ENCODE results near the gene KLF11. TPM values are rescaled to one million over a fixed set of nuclear protein-coding genes. Genes with fewer than 3 reads are reported as not detected.

The KLF11 gene
- total and polyA plus RNA-seq, 2 donors (not counting 3 experiments of a cell fraction or from before 2014, with no cell fraction given) = 10.5 to 11.3 TPM

GRCh38 chr2:10075101-10075500 lies 31.8 kb downstream of the KLF11 start:
- no peak overlapping the region for H3K4me3 ChIP-seq (replicated peaks in 1 of 3; ENCODE audit: insufficient read depth in 1 of 3, low read depth in 1 of 3, low read length in 3 of 3)
- no peak overlapping the region for H3K9ac ChIP-seq (replicated peaks; ENCODE audit: extremely low read depth, insufficient read depth, low read length)
- POLR2A ChIA-PET = interaction anchor here (0.7 kb wide), 1 partner anchor 50 kb away, joined by 3 read pairs; no protein-coding TSS in a partner anchor
- no peaks in the 10 kb centered on the region for H3K36me3 ChIP-seq (ENCODE audit: control insufficient read depth in 2 of 2, extremely low read depth in 1 of 2, insufficient read depth in 2 of 2, low read length in 2 of 2)
- dilution Hi-C loops (cut with MboI; ENCODE audit: extremely low pct_ligation_motif_present, low sequenced_read_pairs) = no loop called here
- no peaks in the 10 kb centered on the region for H3K9me3 ChIP-seq (replicated peaks; ENCODE audit: control insufficient read depth, insufficient read depth, low read length)
- H3K27ac ChIP-seq (ENCODE audit: insufficient read depth, low read depth, low read length) = no peak overlapping the region
- CTCF ChIA-PET = interaction anchor here (1.0 to 11.8 kb wide), 4 partner anchors 15 to 585 kb away, joined by 5 to 565 read pairs (median 246); no protein-coding TSS in a partner anchor
- DNase-seq (ENCODE audit: low read depth, low spot score) (no peak), FAIRE-seq (no peak)
- H3K4me2 ChIP-seq (ENCODE audit: insufficient read depth, low read length) = no peak overlapping the region
- BruUV-seq (replicated peaks) = no TSS peak
- no peaks in the 10 kb centered on the region for H3K9me1 ChIP-seq (replicated peaks; ENCODE audit: control insufficient read depth, extremely low read depth, insufficient read depth, low read length)
- H3K79me2 ChIP-seq (ENCODE audit: control insufficient read depth, insufficient read depth, low read length) = no peaks in the 10 kb centered on the region
- H3K4me1 ChIP-seq (ENCODE audit: control insufficient read depth, extremely low read depth, insufficient read depth, low read length) = no peaks in the 10 kb centered on the region
- H4K20me1 ChIP-seq (replicated peaks; ENCODE audit: control insufficient read depth, extremely low read depth, insufficient read depth, low read length) = no peaks in the 10 kb centered on the region
- peaks cover 29 to 30% of the 10 kb centered on the region in 2 experiments for H3K27me3 ChIP-seq (ENCODE audit: control insufficient read depth in 2 of 2, insufficient read depth in 2 of 2, low read length in 2 of 2)
- TF ChIP-seq POLR2AphosphoS5 (IDR thresholded peaks at IDR 0.05; ENCODE audit: insufficient read depth, low read depth, low read length) (no peak), EZH2 (IDR thresholded peaks at IDR 0.05; ENCODE audit: borderline replicate concordance, low read depth, low read length, severe bottlenecking) (no peak), MAX (IDR thresholded peaks at IDR 0.05; ENCODE audit: insufficient read depth, insufficient read length) (no peak), CTCF (IDR thresholded peaks at IDR 0.05; ENCODE audit: extremely low read depth in 1 of 2, insufficient read depth in 1 of 2, low read depth in 1 of 2, low read length in 2 of 2) (no peak), JUN (IDR thresholded peaks at IDR 0.05; ENCODE audit: borderline replicate concordance, insufficient read depth, insufficient read length, low read depth) (no peak), GATA2 (IDR thresholded peaks at IDR 0.05; ENCODE audit: insufficient read depth, insufficient read length, low read depth, low read length) (no peak), POLR2A (IDR thresholded peaks at IDR 0.05; ENCODE audit: low read depth, low read length) (no peak), MYC (IDR thresholded peaks at IDR 0.05; ENCODE audit: low read depth, low read length) (no peak)
- H2AFZ ChIP-seq (ENCODE audit: low read depth, low read length) = no peak overlapping the region
- intact Hi-C loops (cut with micrococcal nuclease) = no loop called here

Data from endothelial cell of umbilical vein (primary cell).